IMR-90 (cell line): ENCODE results near the gene MFAP1.

Source experiments
- BHLHE40 ChIP-seq: fragments of 150-350 bp; IDR thresholded peaks from 2 replicates; pipeline ENCODE4 v1.6.1; 2016; ENCODE audit warnings: mild to moderate bottlenecking, low read depth, low read length
- CEBPB ChIP-seq: IDR thresholded peaks from 2 replicates; pipeline ENCODE4 v1.6.1; 2012; ENCODE audit warnings: low read depth, low read length, improper control_type of control experiment
- CHD1 ChIP-seq: IDR thresholded peaks from 2 replicates; pipeline ENCODE4 v1.6.1; 2012; ENCODE audit warnings: low read depth, low read length, improper control_type of control experiment
- MAZ ChIP-seq: IDR thresholded peaks from 2 replicates; pipeline ENCODE4 v1.6.1; 2012; ENCODE audit warnings: low read depth, mild to moderate bottlenecking, low read length, improper control_type of control experiment, moderate library complexity, borderline replicate concordance
- MXI1 ChIP-seq: IDR thresholded peaks from 2 replicates; pipeline ENCODE4 v1.6.1; 2012; ENCODE audit warnings: low read depth, mild to moderate bottlenecking, low read length, moderate library complexity, borderline replicate concordance
- POLR2A ChIP-seq: IDR thresholded peaks from 2 replicates; pipeline ENCODE4 v1.6.1; 2012; ENCODE audit warnings: mild to moderate bottlenecking, low read depth, low read length
- RAD21 ChIP-seq: IDR thresholded peaks from 2 replicates; pipeline ENCODE4 v1.6.1; 2012; ENCODE audit warnings: low read length, improper control_type of control experiment
- RCOR1 ChIP-seq: IDR thresholded peaks from 2 replicates; pipeline ENCODE4 v1.6.1; 2012; ENCODE audit warnings: mild to moderate bottlenecking, low read length, improper control_type of control experiment; ENCODE audit not compliant: insufficient replicate concordance
- RFX5 ChIP-seq: IDR thresholded peaks from 2 replicates; pipeline ENCODE4 v1.8.0; 2012; ENCODE audit warnings: low read depth, mild to moderate bottlenecking, low read length, moderate library complexity
- TF ChIP-seq, protein P1 (sequence below): conservative IDR thresholded peaks from 2 replicates; pipeline ENCODE4 v1.5.1; 2012; ENCODE audit warnings: mild to moderate bottlenecking, low read depth, low read length, improper control_type of control experiment
- TF ChIP-seq, protein P2 (sequence below): fragments of 150-350 bp; IDR thresholded peaks from 2 replicates; pipeline ENCODE4 v1.6.1; 2016; ENCODE audit warnings: low read depth, mild to moderate bottlenecking, low read length, moderate library complexity, borderline replicate concordance
- TF ChIP-seq, protein P3 (sequence below): fragments of 150-350 bp; IDR thresholded peaks from 2 replicates; pipeline ENCODE4 v1.6.1; 2017; ENCODE audit warnings: mild to moderate bottlenecking, antibody characterized with exemption, low read length, low read depth

DNA sequence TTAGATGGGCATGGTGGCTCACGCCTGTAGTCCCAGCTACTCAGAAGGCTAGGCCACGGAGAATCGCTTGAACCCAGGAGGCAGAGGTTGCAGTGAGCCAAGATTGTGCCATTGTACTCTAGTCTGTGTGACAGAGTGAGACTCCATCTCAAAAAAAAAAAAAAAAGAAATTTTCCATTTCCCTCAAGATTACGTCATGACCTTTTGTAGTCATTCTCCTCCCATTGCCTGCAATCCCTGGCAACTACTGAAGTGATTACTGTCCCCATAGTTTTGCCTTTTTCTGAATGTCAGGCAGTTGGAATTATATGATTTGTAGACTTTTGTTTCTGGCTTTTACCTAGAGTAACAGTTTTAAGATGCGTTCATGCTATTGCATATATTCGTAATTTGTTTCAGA lies 30.3 kb upstream of the MFAP1 start:
- TF ChIP-seq POLR2A (no peak), BHLHE40 (no peak), MXI1 (no peak), RCOR1 (no peak), RFX5 (no peak), MAZ (no peak), CHD1 (no peak), RAD21 (no peak), CEBPB (peak; percentile 45)
- TF ChIP-seq, protein P1, sequence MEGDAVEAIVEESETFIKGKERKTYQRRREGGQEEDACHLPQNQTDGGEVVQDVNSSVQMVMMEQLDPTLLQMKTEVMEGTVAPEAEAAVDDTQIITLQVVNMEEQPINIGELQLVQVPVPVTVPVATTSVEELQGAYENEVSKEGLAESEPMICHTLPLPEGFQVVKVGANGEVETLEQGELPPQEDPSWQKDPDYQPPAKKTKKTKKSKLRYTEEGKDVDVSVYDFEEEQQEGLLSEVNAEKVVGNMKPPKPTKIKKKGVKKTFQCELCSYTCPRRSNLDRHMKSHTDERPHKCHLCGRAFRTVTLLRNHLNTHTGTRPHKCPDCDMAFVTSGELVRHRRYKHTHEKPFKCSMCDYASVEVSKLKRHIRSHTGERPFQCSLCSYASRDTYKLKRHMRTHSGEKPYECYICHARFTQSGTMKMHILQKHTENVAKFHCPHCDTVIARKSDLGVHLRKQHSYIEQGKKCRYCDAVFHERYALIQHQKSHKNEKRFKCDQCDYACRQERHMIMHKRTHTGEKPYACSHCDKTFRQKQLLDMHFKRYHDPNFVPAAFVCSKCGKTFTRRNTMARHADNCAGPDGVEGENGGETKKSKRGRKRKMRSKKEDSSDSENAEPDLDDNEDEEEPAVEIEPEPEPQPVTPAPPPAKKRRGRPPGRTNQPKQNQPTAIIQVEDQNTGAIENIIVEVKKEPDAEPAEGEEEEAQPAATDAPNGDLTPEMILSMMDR = no peak
- TF ChIP-seq, protein P2, sequence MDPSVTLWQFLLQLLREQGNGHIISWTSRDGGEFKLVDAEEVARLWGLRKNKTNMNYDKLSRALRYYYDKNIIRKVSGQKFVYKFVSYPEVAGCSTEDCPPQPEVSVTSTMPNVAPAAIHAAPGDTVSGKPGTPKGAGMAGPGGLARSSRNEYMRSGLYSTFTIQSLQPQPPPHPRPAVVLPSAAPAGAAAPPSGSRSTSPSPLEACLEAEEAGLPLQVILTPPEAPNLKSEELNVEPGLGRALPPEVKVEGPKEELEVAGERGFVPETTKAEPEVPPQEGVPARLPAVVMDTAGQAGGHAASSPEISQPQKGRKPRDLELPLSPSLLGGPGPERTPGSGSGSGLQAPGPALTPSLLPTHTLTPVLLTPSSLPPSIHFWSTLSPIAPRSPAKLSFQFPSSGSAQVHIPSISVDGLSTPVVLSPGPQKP = no peak
- TF ChIP-seq, protein P3, sequence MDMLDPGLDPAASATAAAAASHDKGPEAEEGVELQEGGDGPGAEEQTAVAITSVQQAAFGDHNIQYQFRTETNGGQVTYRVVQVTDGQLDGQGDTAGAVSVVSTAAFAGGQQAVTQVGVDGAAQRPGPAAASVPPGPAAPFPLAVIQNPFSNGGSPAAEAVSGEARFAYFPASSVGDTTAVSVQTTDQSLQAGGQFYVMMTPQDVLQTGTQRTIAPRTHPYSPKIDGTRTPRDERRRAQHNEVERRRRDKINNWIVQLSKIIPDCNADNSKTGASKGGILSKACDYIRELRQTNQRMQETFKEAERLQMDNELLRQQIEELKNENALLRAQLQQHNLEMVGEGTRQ = no peak
